GM18519 (cell line): ENCODE results near the gene GIPC1.

ENCODE experiments used
- ATAC-seq: cut with Tn5 transposase; IDR thresholded peaks from one replicate; pipeline ENCODE4 v1.9.1; 2021; ENCODE audit warnings: mild to moderate bottlenecking, moderate library complexity; ENCODE audit not compliant: unreplicated experiment, low FRiP score

Gene GIPC1

GRCh38 chr19:14495672-14496028 lies 277 bp downstream of the GIPC1 start:
- no peak for ATAC-seq

GRCh38 chr19:14494910-14495671 lies 836 bp downstream of the GIPC1 start:
- no peak for ATAC-seq

- no peak for ATAC-seq
Observed at GRCh38 chr19:14494411-14494810, 1.5 kb downstream of the GIPC1 start.

GRCh38 chr19:14492756-14493337 lies 3.1 kb downstream of the GIPC1 start:
- ATAC-seq: no peak

DNA sequence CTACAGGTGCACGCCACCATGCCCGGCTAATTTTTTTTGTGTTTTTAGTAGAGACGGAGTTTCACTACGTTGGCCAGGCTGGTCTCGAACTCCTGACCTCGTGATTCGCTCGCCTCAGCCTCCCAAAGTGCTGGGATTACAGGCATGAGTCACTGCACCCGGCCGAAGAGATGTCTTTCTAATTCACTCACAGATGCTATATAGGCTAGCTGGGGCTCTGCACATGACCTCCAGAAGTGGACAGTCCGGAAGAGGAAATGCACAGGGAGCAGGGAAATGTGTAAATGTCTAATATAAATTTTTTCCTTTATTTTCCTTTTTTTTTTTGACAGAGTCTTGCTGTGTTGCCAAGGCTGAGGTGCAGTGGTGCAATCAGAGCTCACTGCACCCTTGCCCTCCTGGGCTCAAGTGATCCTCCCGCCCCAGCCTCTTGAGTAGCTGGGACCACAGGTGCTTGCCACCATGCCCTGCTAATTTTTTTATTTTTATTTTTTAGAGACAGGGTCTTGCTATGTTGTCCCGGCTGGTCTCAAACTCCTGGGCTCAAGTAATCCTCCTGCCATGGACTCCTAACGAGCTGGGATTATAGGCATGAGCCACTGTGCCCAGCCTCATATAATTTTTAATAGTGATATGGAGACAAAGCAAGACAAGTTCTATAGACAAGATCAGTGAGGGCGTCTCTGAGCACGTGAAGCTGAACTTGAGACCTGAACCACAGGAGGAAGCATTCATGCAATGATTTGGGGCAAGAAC lies 8.4 kb downstream of the GIPC1 start:
- ATAC-seq: no peak

DNA sequence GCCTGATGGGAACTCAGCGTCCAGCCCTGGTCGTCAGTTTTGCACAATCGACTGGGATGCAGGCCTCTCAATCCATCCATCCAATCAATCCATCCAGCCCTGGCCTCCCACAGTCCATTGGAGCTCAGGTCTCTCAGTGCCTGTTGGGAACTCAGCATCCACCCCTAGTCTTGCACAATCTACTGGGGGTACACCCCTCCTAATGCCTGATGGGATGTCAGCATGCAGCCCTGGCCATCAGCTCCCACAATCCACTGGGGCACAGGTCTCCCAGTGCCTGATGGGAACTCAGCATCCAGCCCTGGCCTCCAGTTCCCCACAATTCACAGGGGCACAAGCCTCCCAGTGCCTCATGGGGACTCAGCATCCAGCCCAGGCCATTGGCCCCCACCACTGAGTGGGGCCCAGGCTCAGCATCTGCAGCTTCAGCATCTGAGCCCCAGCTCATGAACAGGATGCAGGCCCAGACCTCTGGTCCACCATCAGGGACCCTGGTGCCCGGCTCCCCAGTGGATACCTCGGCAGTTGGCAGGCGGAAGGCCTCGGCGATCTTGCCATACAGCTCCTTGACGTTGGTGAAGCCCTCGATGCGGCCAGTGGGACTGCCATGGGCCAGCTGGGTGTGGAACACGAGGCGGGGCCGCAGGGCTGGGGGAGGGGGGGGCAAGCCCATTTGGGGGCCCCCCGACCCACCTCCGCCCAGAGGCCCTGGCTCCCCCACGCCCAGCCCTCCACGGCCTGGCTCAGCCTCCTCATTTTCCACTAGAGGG lies 13.6 kb downstream of the GIPC1 start:
- no peak for ATAC-seq

GRCh38 chr19:14480700-14481079 lies 15.2 kb downstream of the GIPC1 start:
- no peak for ATAC-seq

DNA sequence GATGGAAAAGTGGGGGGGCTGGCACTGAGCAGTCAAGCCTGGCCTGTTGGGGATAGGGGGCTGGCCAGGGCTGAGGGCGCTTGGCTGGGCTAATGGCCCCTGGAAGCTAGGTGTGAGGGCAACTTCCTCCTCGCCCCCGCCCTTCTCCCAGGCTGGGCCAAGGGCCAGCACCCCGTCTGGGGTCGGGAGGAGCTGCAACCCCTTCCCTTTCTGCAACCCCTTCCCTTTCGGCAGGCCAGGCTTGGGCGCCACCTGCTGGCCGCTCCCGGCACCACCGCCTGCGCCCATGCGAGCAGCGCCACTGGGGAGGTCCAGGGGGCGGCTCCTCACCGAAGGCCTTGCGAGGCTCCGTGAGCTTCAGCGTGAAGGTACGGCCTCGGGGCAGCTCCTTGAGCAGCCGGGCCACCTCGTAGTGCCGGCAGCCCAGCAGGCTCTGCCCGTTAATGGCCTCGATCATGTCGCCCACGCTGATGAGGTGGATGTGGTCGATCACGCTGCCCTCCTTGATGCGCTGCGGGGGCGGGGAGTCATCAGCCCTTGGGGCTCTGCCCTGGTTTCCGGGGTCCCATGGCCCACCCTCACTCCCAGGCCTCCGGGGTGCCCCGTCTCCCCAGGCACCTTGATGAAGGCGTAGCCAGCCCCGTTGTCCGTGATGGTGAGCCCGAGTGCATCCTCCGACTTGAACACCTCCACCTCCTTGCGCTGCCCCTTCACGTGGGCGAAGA lies 15.8 kb downstream of the GIPC1 start:
- no peak for ATAC-seq

DNA sequence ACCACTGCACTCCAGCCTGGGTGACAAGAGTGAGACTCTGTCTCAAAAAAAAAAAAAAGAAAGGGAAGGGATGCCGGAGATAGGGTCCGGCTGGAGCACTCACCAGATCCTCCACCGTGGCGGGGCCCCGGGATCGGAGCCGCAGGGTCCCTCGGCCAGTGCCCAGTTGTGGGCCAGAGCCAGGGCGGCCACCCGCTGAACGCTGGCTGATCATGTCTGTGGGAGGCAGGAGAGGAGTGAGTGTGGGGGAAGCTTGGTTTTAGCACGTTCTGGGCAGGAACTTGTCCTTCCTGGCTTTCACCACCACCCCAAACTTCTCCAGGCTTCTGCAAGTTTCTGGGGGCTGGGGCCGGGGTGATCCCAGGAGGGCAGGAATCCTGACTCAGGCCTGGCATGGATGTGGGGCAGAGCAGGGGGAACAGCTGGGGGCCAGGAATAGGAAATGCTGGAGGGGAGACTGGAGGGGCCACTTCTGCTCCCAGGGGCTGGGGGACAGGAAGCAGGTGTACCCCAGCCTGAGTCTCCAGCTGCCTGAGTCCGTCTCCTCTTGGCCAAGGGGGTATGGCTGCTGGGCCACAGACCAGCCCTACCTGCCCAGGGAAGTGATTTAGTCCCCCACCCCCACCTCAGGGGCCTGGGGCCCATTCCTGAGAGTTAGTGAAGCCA lies 16.5 kb downstream of the GIPC1 start:
- no peak for ATAC-seq

DNA sequence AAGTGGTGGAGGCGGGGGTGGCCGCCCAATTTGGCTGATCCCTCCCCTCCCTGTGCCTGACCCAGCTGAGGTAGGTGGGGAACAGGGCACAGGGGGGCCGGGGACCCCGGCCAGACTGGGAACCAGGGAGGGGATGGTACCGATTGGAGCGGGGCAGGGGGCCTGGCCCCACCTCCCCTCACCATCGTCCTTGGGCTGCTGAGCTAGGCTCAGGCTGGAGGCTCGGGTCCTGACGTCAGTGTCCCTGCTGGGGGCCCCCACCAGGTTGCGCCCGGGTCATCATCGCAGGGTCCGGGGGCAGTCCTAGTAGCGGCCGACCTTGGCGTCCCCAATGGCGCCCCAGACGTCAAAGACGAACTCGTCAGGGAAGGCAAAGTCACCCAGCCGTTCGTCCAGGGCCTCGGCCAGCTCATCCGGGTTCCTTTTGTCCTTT lies 17.8 kb downstream of the GIPC1 start:
- no peak for ATAC-seq

DNA sequence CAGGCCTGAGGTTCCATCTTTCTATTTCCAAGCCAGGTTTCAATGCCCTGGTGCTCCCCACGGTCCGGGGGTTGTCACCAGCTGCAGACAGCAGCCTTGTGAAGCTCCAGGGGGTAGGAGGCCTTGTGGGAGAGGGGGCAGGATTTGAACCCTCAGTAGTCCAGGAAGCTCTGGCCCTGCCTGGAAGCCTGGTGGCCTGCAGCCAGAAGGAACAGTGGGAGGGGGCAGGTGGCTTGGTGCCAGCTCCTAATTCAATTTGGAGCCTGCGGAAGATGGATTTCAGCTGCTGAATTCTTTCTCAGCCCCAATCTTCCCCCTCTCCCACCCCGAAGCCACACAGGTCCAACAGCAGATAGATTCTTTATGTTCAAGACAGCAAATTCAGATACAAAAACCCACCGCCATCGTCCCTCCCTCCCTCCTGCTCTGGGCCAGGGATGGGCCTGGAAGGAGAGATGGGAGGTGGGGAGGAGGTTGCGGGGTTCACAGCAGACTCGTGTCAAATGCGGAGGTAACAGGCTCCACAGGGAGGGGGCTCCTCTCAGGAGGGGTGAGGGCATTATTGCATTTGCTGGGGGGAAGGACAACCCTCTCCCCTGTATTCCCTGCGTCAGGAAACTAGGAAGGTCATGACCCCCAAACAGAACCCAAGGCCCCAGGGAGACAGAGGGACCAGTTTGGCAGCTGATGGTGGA lies 18.4 kb downstream of the GIPC1 start:
- no peak for ATAC-seq

DNA sequence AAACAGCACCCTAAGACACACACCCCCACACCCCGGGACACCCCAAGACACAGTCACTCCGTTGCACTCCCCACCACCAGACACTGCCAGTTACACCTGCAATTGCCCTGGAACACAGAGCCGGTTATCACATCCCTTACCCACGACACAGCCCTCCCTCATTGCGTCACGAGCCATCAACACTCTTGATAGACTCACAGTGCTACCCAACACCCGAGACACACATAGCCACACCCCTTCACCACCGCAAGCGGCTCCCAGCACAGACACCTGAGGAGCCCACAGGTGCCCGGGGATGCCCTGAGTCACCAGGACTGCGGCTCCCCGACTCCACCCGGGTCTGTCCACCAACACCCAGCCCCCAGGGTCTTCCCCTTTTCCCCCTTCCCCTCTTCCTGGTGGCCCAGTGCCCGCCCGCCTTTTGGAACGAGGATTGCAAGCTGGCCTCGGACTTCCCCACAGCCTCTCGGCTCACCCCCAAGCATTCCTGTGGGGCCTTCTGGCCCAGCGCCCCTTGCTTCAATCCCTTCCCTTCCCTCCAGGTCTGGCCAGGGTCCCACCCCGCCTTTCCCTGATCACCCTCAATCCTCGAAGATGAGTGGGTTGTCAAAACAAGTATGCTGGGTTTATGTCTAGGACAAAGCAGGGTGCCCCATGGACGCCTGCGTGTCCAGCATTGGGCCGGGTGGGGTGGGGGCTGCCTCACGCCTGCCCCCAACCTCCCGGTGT lies 19.1 kb downstream of the GIPC1 start:
- ATAC-seq: no peak

- ATAC-seq: no peak
Observed at GRCh38 chr19:14476327-14476672, 19.6 kb downstream of the GIPC1 start.

DNA sequence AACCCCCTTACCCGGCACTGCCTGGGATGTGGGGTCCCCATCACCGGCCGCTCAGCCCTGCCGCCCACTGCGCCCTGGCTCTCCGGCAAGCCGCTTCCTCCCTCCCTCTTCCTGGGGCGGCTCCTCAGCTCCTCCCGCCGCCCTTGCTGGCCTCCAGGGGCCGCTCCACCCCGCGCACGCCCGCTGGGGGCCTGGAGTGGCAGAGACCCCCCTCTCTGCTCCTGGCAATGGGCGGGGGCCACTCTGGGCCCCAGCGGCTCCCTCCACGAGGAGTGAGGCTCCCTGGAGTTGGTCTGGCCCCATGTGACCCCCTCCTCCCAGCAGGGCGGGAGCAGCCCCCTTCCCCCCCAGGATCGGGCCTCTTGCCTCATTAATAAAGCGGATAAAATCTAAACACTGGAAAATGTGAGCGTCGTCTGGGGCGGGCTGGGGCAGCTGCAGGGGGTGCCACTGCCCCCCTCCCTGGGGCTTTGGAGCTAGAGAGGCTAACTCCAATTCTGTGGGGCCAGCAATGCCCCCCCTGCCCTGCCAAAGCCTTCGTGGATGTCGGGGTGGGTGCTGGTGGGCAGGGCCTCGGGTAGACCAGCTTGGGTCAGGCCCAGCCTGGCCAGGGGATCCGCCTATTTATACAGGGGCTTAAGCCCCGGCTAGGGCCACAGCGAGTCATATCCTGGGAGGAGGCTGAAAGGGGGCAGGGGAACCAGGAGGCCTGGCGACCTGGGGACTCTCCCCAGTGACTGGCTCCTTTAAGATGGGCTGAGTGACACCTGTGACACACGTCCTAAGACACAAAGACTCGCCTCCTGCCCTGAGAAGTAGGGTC lies 20.5 kb downstream of the GIPC1 start, which contains the start of gene PTGER1:
Gene PTGER1 (minus strand): TSS at position 104 of the 823 bp plus-strand sequence. CDS start 1,034 bp downstream, outside the sequence.
- no peak for ATAC-seq

DNA sequence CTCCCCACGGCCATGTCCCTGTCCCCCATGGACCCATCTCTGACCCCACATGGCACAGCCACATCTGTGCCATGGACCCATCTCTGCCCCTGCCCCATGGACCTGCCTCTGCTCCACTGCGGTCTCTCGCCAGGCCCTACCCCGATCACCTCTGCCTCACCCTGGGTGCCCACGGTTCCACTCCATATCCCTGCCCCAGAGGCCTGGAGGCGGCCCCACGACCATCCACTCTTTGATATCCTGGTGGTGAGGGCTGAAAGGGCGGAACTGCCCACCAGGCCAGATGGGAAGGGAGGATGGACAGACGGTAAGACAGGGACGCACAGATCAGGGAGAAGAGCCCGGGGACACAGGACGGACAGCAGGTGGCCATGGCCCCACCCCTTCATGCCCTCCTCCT lies 21.1 kb downstream of the GIPC1 start:
- ATAC-seq: no peak

DNA sequence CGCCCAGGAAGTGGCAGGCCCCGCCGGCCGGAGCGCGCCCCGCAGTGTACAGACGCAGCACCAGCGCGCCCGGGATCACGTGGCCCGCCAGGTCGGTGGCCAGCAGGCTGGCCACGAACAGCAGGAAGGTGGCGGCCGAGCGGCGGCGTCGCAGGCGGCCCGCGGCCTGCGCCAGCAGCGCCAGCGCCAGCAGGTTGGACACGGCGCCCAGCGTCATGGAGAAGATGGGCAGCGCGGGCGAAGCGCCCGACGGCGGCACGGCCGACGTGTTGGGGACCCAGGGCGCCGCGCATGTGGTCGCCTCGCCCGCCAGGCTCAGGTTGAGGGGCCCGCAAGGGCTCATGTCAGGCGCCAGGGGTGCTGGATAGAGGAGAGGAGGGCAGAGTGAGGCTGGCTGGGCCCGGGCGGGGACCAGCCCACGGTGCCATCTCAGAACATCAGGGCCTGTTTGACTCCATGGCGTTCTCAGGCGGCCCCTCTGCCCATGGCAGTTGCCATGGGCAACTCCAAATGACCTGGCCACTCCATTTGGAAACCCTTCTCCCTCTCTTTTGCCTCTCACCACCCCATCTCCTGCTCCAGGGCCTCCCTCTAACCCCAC lies 21.8 kb downstream of the GIPC1 start:
- no peak for ATAC-seq
